HL-60 (cell line): ENCODE data around the gene UGGT2.

Experiments
- CTCF ChIP-seq: IDR thresholded peaks from one replicate; pipeline ENCODE4 v1.5.1; 2011; ENCODE audit warnings: low read length, control low read depth, inconsistent platforms; ENCODE audit not compliant: insufficient read depth
- POLR2AphosphoS5 ChIP-seq: IDR thresholded peaks from 2 replicates; pipeline ENCODE4 v1.6.1; 2012; ENCODE audit warnings: low read depth
- TF ChIP-seq, protein P1 (sequence below): IDR thresholded peaks from 2 replicates; pipeline ENCODE4 v1.6.1; 2012; ENCODE audit warnings: low read depth; ENCODE audit not compliant: insufficient replicate concordance

DNA sequence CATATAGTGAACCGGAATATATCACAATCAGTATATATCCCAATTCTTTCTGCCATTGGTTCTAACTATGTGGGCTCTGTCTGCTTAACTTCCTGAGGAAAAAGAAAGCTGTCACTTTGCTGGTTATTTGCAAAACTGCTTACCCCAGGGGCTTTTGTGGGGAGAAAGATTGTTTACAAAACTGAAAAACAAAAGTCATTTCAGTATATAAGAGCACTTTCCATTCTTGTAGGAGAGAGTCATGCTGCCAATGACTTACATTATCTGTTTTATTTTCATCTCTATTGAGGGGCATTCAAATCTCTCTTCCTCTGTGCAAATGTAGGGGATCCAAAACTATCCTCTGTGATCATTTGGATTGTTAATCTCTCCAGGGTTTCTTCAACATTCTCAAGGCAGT lies 33.5 kb upstream of the UGGT2 start:
- TF ChIP-seq CTCF (no peak), POLR2AphosphoS5 (no peak)
- TF ChIP-seq, protein P1, sequence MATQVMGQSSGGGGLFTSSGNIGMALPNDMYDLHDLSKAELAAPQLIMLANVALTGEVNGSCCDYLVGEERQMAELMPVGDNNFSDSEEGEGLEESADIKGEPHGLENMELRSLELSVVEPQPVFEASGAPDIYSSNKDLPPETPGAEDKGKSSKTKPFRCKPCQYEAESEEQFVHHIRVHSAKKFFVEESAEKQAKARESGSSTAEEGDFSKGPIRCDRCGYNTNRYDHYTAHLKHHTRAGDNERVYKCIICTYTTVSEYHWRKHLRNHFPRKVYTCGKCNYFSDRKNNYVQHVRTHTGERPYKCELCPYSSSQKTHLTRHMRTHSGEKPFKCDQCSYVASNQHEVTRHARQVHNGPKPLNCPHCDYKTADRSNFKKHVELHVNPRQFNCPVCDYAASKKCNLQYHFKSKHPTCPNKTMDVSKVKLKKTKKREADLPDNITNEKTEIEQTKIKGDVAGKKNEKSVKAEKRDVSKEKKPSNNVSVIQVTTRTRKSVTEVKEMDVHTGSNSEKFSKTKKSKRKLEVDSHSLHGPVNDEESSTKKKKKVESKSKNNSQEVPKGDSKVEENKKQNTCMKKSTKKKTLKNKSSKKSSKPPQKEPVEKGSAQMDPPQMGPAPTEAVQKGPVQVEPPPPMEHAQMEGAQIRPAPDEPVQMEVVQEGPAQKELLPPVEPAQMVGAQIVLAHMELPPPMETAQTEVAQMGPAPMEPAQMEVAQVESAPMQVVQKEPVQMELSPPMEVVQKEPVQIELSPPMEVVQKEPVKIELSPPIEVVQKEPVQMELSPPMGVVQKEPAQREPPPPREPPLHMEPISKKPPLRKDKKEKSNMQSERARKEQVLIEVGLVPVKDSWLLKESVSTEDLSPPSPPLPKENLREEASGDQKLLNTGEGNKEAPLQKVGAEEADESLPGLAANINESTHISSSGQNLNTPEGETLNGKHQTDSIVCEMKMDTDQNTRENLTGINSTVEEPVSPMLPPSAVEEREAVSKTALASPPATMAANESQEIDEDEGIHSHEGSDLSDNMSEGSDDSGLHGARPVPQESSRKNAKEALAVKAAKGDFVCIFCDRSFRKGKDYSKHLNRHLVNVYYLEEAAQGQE: no peak
